Neutrophil (primary cell): ENCODE data around the gene TNIK.

Experiments
- H3K27ac ChIP-seq: fragments of 200-600 bp; sonication (generic); 2 replicates; pipeline ENCODE4 v1.5.1; 2016; ENCODE audit warnings: mild to moderate bottlenecking, moderate library complexity
- H3K27me3 ChIP-seq: fragments of 200-600 bp; sonication (generic); 2 replicates; pipeline ENCODE4 v1.6.0; 2016; ENCODE audit warnings: mild to moderate bottlenecking
- H3K36me3 ChIP-seq: fragments of 200-600 bp; sonication (generic); 2 replicates; pipeline ENCODE4 v1.5.1; 2017
- H3K4me1 ChIP-seq, 2 experiments: fragments of 200-600 bp in 1 of 2; sonication (generic) in 1 of 2; 1 replicate in 1 of 2; 2 replicates in 1 of 2; pipeline versions ENCODE4 v1.5.1 to v1.6.1; 2013 to 2016; ENCODE audit warnings: low read depth in 1 of 2, low read length in 1 of 2, mild to moderate bottlenecking in 1 of 2, moderate library complexity in 1 of 2; ENCODE audit not compliant: control insufficient read depth in 1 of 2, insufficient read depth in 1 of 2
- H3K4me3 ChIP-seq, 2 experiments: fragments of 200-600 bp in 1 of 2; sonication (generic) in 1 of 2; 1 replicate in 1 of 2; 2 replicates in 1 of 2; pipeline ENCODE4 v1.5.1; 2013 to 2016; ENCODE audit warnings: low read depth in 1 of 2, low read length in 1 of 2, mild to moderate bottlenecking in 1 of 2, moderate library complexity in 1 of 2
- H3K9me3 ChIP-seq: fragments of 200-600 bp; sonication (generic); 2 replicates; pipeline ENCODE4 v1.5.1; 2016
- TF ChIP-seq, protein P1 (sequence below): fragments of 200-600 bp; sonication (generic); IDR thresholded peaks from 2 replicates; pipeline ENCODE4 v1.5.1; 2016; ENCODE audit warnings: antibody characterized with exemption

The TNIK gene

DNA sequence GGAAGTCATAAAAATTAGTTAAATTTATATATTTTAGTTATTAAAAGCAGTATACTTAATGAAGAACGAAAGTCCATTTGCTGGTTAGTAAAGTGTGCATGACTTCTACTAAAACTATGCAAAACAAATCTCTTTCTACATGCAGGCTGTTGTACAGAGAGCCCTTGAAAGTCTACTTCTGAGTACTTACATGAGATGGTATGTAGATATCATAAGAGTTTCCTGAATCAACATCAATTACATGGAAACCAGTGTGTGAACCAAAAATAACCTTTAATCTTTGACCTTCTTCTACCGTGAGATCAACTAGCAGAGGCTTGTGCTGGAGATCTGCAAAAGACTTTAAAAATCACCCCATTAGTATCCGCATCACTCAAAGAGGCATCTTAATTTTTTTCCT is 391.5 kb downstream of the TNIK start:
- no peaks in the 10 kb centered on the region for H3K4me1 ChIP-seq
- no peaks in the 10 kb centered on the region for H3K9me3 ChIP-seq
- no peaks in the 10 kb centered on the region for H3K27me3 ChIP-seq
- no peak overlapping the region for H3K4me3 ChIP-seq
- H3K36me3 ChIP-seq: no peaks in the 10 kb centered on the region
- no peak overlapping the region for H3K27ac ChIP-seq
- TF ChIP-seq, protein P1, sequence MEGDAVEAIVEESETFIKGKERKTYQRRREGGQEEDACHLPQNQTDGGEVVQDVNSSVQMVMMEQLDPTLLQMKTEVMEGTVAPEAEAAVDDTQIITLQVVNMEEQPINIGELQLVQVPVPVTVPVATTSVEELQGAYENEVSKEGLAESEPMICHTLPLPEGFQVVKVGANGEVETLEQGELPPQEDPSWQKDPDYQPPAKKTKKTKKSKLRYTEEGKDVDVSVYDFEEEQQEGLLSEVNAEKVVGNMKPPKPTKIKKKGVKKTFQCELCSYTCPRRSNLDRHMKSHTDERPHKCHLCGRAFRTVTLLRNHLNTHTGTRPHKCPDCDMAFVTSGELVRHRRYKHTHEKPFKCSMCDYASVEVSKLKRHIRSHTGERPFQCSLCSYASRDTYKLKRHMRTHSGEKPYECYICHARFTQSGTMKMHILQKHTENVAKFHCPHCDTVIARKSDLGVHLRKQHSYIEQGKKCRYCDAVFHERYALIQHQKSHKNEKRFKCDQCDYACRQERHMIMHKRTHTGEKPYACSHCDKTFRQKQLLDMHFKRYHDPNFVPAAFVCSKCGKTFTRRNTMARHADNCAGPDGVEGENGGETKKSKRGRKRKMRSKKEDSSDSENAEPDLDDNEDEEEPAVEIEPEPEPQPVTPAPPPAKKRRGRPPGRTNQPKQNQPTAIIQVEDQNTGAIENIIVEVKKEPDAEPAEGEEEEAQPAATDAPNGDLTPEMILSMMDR: no peak

DNA sequence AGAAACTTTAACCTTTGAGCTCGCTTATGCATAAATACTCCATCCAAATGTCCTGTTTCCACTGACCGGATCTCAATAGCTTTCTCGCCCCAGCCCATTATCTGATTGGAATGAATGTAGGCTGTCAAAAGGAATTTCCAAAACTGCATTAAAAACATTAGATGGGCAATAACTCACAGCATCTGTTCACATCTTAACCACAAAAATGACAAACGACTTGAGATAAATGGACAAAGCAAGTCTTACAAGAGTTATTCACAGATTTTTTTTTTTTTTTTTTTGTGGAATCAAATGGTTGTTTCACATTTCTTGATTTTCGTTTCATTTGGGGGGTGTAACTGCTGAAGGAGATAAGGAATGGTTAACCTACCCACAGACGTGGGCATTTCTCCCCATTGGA is 394.0 kb downstream of the TNIK start:
- TF ChIP-seq, protein P1: no peak
- Histone ChIP-seq H3K36me3 (no peaks in the 10 kb centered on the region), H3K27ac (no peak overlapping the region), H3K4me3 (no peak overlapping the region), H3K4me1 (no peaks in the 10 kb centered on the region), H3K9me3 (no peaks in the 10 kb centered on the region), H3K27me3 (no peaks in the 10 kb centered on the region)

DNA sequence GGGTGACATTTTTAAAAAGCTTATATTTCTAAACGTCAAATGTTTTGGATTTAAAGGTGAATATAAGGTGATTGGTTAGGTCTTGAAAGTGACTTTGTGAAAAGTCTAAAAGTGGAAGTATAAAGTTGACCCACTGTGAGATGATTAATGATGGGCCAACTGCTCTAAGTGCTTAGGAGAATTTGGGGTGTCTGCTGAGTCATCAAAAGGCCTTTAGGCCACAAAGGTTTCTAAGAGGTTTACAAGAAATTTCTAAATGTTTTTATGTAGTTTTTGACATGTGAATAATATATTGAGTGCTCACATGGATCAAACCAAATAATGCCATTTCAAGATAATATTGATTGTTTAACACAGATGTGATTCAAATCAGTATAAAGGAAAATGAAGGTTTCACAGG is 394.5 kb downstream of the TNIK start:
- TF ChIP-seq, protein P1: no peak
- Histone ChIP-seq H3K36me3 (no peaks in the 10 kb centered on the region), H3K4me3 (no peak overlapping the region), H3K27me3 (no peaks in the 10 kb centered on the region), H3K9me3 (no peaks in the 10 kb centered on the region), H3K27ac (no peak overlapping the region), H3K4me1 (no peaks in the 10 kb centered on the region)

DNA sequence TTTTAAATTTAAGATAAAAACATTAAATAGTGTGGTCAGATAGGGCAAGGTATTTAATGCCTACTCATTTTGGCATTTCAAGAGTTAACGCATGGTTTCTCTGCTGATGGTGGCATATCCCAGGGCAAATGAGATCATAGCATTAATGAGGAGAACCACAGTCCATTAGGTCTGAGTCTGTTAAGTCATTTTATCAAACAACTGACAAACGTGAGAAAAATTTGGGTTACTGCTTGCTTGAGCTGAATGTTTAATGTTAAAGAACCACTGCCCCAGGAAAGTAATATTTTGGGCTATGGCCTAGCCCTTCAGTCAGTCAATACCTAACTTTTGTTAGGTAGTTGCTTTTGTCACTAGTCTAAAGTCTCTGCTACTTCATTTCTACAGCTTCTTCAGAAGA is 395.7 kb downstream of the TNIK start:
- Histone ChIP-seq H3K4me1 (no peaks in the 10 kb centered on the region), H3K27ac (no peak overlapping the region), H3K27me3 (no peaks in the 10 kb centered on the region), H3K4me3 (no peak overlapping the region), H3K36me3 (no peaks in the 10 kb centered on the region), H3K9me3 (no peaks in the 10 kb centered on the region)
- TF ChIP-seq, protein P1: no peak

DNA sequence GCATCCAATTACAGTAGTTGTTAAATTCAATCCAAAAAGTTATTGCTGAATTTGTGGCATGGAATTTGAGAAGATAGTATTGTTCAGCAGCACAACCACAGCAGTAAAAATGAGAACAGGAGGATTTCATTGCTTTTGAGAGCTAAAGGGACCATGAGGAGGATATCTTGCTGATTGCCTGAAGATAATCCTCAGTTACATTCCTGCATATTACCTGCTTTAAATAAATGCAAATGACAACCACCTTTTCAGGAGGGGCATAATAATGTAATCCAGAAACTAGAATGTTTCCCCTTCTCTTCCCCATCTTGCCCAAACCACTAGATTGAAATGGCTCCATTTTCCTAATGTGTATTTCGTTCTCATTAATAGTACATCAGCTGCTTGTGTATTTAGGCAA is 398.5 kb downstream of the TNIK start:
- TF ChIP-seq, protein P1: no peak
- Histone ChIP-seq H3K36me3 (no peaks in the 10 kb centered on the region), H3K9me3 (no peaks in the 10 kb centered on the region), H3K4me1 (no peaks in the 10 kb centered on the region), H3K27ac (no peak overlapping the region), H3K4me3 (no peak overlapping the region), H3K27me3 (no peaks in the 10 kb centered on the region)

DNA sequence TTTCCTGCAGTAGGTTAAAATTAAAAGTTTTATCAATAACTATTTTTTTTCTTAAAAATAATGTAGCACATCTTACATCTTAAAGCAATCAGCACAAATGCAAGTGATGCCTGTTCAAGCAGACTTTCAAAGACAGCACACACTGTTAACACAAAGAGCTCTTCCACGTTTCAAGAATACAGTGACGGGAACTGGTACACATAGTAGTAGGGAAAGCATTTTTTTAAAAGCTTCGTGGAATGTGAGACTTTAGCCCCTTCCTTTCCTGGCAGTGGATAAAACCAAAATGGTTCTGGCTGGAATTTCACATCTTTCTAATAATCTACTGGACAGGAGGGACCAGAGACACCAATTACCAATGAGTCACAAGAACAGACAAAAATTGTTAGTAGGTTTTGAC is 400.2 kb downstream of the TNIK start:
- Histone ChIP-seq H3K9me3 (no peaks in the 10 kb centered on the region), H3K27ac (no peak overlapping the region), H3K4me1 (no peaks in the 10 kb centered on the region), H3K27me3 (no peaks in the 10 kb centered on the region), H3K4me3 (no peak overlapping the region), H3K36me3 (no peaks in the 10 kb centered on the region)
- TF ChIP-seq, protein P1: no peak
